SK-N-SH (cell line): Measurements from ENCODE around the gene PPP1R3F. TPM values are rescaled to one million over a fixed set of nuclear protein-coding genes. Genes with fewer than 3 reads are reported as not detected.

Source experiments
- CTCF ChIA-PET: fragments of 300-600, 350-600 bp; formaldehyde crosslinking; extraction: SDS; loops from one replicate; lab custom pipeline; 2021; lab: Yijun Ruan, JAX
- POLR2A ChIA-PET: fragments of 350-600 bp; sonication (Branson Sonifier 250); formaldehyde crosslinking; extraction: SDS; loops from one replicate; lab custom pipeline; 2020; ENCODE audit warnings: antibody characterized with exemption, inconsistent platforms; lab: Yijun Ruan, JAX
- DNase-seq: peaks from one replicate; pipeline ENCODE4 v3.0.0; 2012
- H2AFZ ChIP-seq: fragments of 200-600 bp; sonication (generic); 2 replicates; pipeline ENCODE4 v1.8.1; 2016; ENCODE audit warnings: antibody characterized with exemption, mild to moderate bottlenecking, low read depth
- H3F3A ChIP-seq: fragments of 200-600 bp; sonication (generic); replicated peaks from 2 replicates; pipeline ENCODE3; 2016; ENCODE audit warnings: antibody characterized with exemption, mild to moderate bottlenecking; ENCODE audit not compliant: insufficient read depth
- H3K27ac ChIP-seq, 2 experiments: fragments of 200-500 bp in 1 of 2; fragments of 200-600 bp in 1 of 2; sonication (Bioruptor generic) in 1 of 2; sonication (generic), shearing (Covaris generic) in 1 of 2; 2 replicates each; pipeline versions ENCODE4 v1.5.1 to v1.6.1; 2014 to 2016; ENCODE audit warnings: low read depth in 2 of 2, inconsistent platforms in 1 of 2, low read length in 1 of 2, mild to moderate bottlenecking in 1 of 2, mixed read lengths in 1 of 2
- H3K27me3 ChIP-seq: fragments of 200-600 bp; sonication (generic), shearing (Covaris generic); 2 replicates; pipeline ENCODE4 v1.6.1; 2016; ENCODE audit warnings: mixed run types; ENCODE audit not compliant: insufficient read depth
- H3K36me3 ChIP-seq, 2 experiments: fragments of 200-500 bp in 1 of 2; fragments of 200-600 bp in 1 of 2; sonication (Bioruptor generic) in 1 of 2; sonication (generic) in 1 of 2; replicated peaks in 1 of 2; 2 replicates each; pipeline versions ENCODE3 to v1.5.1; 2014 to 2016; ENCODE audit warnings: low read length in 1 of 2, mild to moderate bottlenecking in 1 of 2; ENCODE audit not compliant: insufficient read depth in 2 of 2, control insufficient read depth in 1 of 2
- H3K4me1 ChIP-seq, 2 experiments: fragments of 200-500 bp in 1 of 2; fragments of 200-600 bp in 1 of 2; sonication (Bioruptor generic) in 1 of 2; sonication (generic), shearing (Covaris generic) in 1 of 2; 2 replicates each; pipeline versions ENCODE4 v1.5.1 to v1.6.1; 2014 to 2016; ENCODE audit warnings: low read depth in 1 of 2, low read length in 1 of 2, mixed run types in 1 of 2; ENCODE audit not compliant: insufficient read depth in 2 of 2, control insufficient read depth in 1 of 2
- H3K4me2 ChIP-seq: fragments of 200-600 bp; sonication (generic), shearing (Covaris generic); 2 replicates; pipeline ENCODE4 v1.6.1; 2017; ENCODE audit warnings: mixed run types
- H3K4me3 ChIP-seq, 2 experiments: fragments of 200-500 bp in 1 of 2; fragments of 200-600 bp in 1 of 2; sonication (Bioruptor generic) in 1 of 2; sonication (generic), shearing (Covaris generic) in 1 of 2; 2 replicates each; pipeline versions ENCODE4 v1.5.1 to v1.8.1; 2014 to 2016; ENCODE audit warnings: low read depth in 2 of 2, inconsistent platforms in 1 of 2, low read length in 1 of 2, mild to moderate bottlenecking in 1 of 2, mixed read lengths in 1 of 2, moderate library complexity in 1 of 2
- H3K79me2 ChIP-seq: fragments of 200-600 bp; sonication (generic); 2 replicates; pipeline ENCODE4 v1.8.1; 2017; ENCODE audit warnings: mild to moderate bottlenecking; ENCODE audit not compliant: insufficient read depth
- H3K9ac ChIP-seq: fragments of 200-600 bp; sonication (generic); 2 replicates; pipeline ENCODE4 v1.6.1; 2017; ENCODE audit warnings: mixed run types
- H3K9me2 ChIP-seq: fragments of 200-600 bp; sonication (generic); 2 replicates; pipeline ENCODE4 v1.6.1; 2017; ENCODE audit warnings: mixed run types
- H3K9me3 ChIP-seq: fragments of 200-600 bp; sonication (generic); 2 replicates; pipeline ENCODE4 v1.6.1; 2017; ENCODE audit warnings: mixed run types, mild to moderate bottlenecking, moderate library complexity
- H4K20me1 ChIP-seq: fragments of 200-600 bp; sonication (generic); 2 replicates; pipeline ENCODE4 v1.6.1; 2017; ENCODE audit warnings: mild to moderate bottlenecking, mixed run types; ENCODE audit not compliant: insufficient read depth
- CHD2 ChIP-seq: fragments of 150-350 bp; IDR thresholded peaks from 2 replicates; pipeline ENCODE4 v1.6.1; 2018; ENCODE audit warnings: low read length; ENCODE audit not compliant: partially characterized antibody
- ELF1 ChIP-seq: IDR thresholded peaks from 2 replicates; pipeline ENCODE4 v1.4.0; 2012
- EZH2phosphoT487 ChIP-seq: fragments of 200-600 bp; sonication (generic); IDR thresholded peaks from 2 replicates; pipeline ENCODE4 v1.6.1; 2017; ENCODE audit warnings: low read depth, mixed run types, mild to moderate bottlenecking, antibody characterized with exemption, moderate library complexity, borderline replicate concordance
- FOSL2 ChIP-seq: IDR thresholded peaks from 2 replicates; pipeline ENCODE4 v1.4.0; 2012; ENCODE audit warnings: low read depth, mild to moderate bottlenecking, moderate library complexity, borderline replicate concordance
- FOXJ3 ChIP-seq: sonication (generic); formaldehyde crosslinking; IDR thresholded peaks from 2 replicates; pipeline ENCODE4 v1.5.1; 2020; ENCODE audit warnings: mild to moderate bottlenecking, missing genetic modification reagents
- FOXM1 ChIP-seq: IDR thresholded peaks from 2 replicates; pipeline ENCODE4 v1.4.0; 2012; ENCODE audit warnings: low read depth, mild to moderate bottlenecking
- GABPA ChIP-seq: IDR thresholded peaks from 2 replicates; pipeline ENCODE4 v1.4.0; 2012; ENCODE audit warnings: low read depth, mild to moderate bottlenecking
- JUND ChIP-seq: IDR thresholded peaks from 2 replicates; pipeline ENCODE4 v1.4.0; 2012
- MEF2A ChIP-seq: IDR thresholded peaks from 2 replicates; pipeline ENCODE4 v1.4.0; 2012; ENCODE audit warnings: low read depth, borderline replicate concordance
- NRF1 ChIP-seq: IDR thresholded peaks from 2 replicates; pipeline ENCODE4 v1.6.1; 2012; ENCODE audit warnings: low read depth, mild to moderate bottlenecking, low read length
- POLR2AphosphoS5 ChIP-seq: IDR thresholded peaks from 2 replicates; pipeline ENCODE4 v1.6.1; 2012; ENCODE audit warnings: low read depth, low read length
- RAD21 ChIP-seq: IDR thresholded peaks from 2 replicates; pipeline ENCODE4 v1.6.1; 2012; ENCODE audit warnings: mild to moderate bottlenecking, low read length
- RCOR1 ChIP-seq: fragments of 150-350 bp; IDR thresholded peaks from 2 replicates; pipeline ENCODE4 v1.6.1; 2017; ENCODE audit warnings: antibody characterized with exemption, low read length
- RFX5 ChIP-seq: IDR thresholded peaks from 2 replicates; pipeline ENCODE4 v1.6.1; 2012; ENCODE audit warnings: mild to moderate bottlenecking, improper control_type of control experiment, low read length
- SIN3A ChIP-seq: IDR thresholded peaks from 2 replicates; pipeline ENCODE4 v1.6.1; 2012; ENCODE audit warnings: low read depth, mild to moderate bottlenecking, low read length, moderate library complexity, borderline replicate concordance
- TCF12 ChIP-seq: IDR thresholded peaks from 2 replicates; pipeline ENCODE4 v1.4.0; 2012
- WGBS: methylation state at CpG from one replicate; pipeline ENCODE4 v1.1.6; 2017; ENCODE audit warnings: low lambda C conversion rate; 5-methylcytosine and 5-hydroxymethylcytosine counted together
- polyA plus RNA-seq, 3 experiments: library from polyadenylated mRNA; depleted of rRNA; stranded (reverse); fragments of >200 nt; gene quantifications; 2 replicates each; pipeline ENCODE4 v1.2.3, GENCODE V29; 2012
- TF ChIP-seq, protein P1 (sequence below): IDR thresholded peaks from 2 replicates; pipeline ENCODE4 v1.4.0; 2012; ENCODE audit warnings: low read depth
- TF ChIP-seq, protein P2 (sequence below): IDR thresholded peaks from 2 replicates; pipeline ENCODE4 v1.4.0; 2012; ENCODE audit warnings: low read depth, borderline replicate concordance
- TF ChIP-seq, protein P3 (sequence below): fragments of 150-350 bp; IDR thresholded peaks from 2 replicates; pipeline ENCODE4 v1.6.1; 2017; ENCODE audit warnings: antibody characterized with exemption, low read length, low read depth, borderline replicate concordance

The PPP1R3F gene
- polyA plus RNA-seq, 1 of the 3 experiments (the other 2 are of a cell fraction): 6.2 TPM

DNA sequence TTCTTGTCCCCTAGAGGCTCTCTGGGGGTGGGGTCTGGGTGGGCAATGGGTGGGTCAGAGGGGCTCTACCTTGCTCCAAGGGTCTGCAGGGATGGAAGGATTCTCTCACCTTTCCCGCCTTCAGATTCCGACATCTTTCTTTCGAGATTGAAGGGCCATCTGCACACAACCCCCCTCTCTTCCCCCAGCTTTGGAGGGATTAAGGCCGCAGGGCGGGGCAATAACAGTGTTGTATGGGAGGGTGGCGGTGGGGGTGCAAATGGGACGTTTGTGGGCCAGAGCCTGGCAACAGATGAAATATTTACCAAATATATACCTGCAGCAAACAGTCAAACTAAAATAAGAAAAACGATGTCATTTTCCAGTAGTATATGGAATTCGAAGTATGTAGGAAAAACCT is 36.4 kb upstream of the PPP1R3F start, which contains the start of gene CACNA1F:
Gene CACNA1F (minus strand): TSS at position 165 of the 400 bp plus-strand sequence. CDS start 31 bp downstream, at position 134.
- no peak within 1 kb of the TSS for H3K27ac ChIP-seq
- no peaks in the 10 kb centered on the region; the same call in 1 of the 2 replicates for H3K27me3 ChIP-seq
- no peak within 1 kb of the TSS for H3K4me2 ChIP-seq
- TF ChIP-seq FOXJ3 (CRISPR knock-in tag): no peak
- TF ChIP-seq SIN3A: no peak
- no peak for TF ChIP-seq GABPA
- no peak for TF ChIP-seq ELF1
- no peak for TF ChIP-seq JUND
- TF ChIP-seq, protein P1, sequence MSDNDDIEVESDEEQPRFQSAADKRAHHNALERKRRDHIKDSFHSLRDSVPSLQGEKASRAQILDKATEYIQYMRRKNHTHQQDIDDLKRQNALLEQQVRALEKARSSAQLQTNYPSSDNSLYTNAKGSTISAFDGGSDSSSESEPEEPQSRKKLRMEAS: no peak
- TF ChIP-seq FOXM1: no peak
- no peak for TF ChIP-seq RFX5
- TF ChIP-seq NRF1: no peak
- no peak for TF ChIP-seq RCOR1
- no peak for TF ChIP-seq FOSL2
- TF ChIP-seq, protein P2, sequence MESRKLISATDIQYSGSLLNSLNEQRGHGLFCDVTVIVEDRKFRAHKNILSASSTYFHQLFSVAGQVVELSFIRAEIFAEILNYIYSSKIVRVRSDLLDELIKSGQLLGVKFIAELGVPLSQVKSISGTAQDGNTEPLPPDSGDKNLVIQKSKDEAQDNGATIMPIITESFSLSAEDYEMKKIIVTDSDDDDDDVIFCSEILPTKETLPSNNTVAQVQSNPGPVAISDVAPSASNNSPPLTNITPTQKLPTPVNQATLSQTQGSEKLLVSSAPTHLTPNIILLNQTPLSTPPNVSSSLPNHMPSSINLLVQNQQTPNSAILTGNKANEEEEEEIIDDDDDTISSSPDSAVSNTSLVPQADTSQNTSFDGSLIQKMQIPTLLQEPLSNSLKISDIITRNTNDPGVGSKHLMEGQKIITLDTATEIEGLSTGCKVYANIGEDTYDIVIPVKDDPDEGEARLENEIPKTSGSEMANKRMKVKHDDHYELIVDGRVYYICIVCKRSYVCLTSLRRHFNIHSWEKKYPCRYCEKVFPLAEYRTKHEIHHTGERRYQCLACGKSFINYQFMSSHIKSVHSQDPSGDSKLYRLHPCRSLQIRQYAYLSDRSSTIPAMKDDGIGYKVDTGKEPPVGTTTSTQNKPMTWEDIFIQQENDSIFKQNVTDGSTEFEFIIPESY: no peak
- TF ChIP-seq CHD2: no peak
- no peak for TF ChIP-seq EZH2phosphoT487
- no peak for TF ChIP-seq RAD21
- TF ChIP-seq POLR2AphosphoS5: no peak
- TF ChIP-seq MEF2A: no peak
- TF ChIP-seq, protein P3, sequence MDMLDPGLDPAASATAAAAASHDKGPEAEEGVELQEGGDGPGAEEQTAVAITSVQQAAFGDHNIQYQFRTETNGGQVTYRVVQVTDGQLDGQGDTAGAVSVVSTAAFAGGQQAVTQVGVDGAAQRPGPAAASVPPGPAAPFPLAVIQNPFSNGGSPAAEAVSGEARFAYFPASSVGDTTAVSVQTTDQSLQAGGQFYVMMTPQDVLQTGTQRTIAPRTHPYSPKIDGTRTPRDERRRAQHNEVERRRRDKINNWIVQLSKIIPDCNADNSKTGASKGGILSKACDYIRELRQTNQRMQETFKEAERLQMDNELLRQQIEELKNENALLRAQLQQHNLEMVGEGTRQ: no peak
- TF ChIP-seq TCF12: no peak
- no peak within 1 kb of the TSS for H3K9ac ChIP-seq
- ChIA-PET POLR2A (no interaction called here), CTCF (no interaction called here)
- no peaks in the 10 kb centered on the region for H3K79me2 ChIP-seq
- H3K4me1 ChIP-seq: no peaks in the 10 kb centered on the region
- no peaks in the 10 kb centered on the region for H3F3A ChIP-seq
- 40% methylated on average over 9 of the region's 9 CpGs for WGBS
- no peak within 1 kb of the TSS for H2AFZ ChIP-seq
- H3K9me2 ChIP-seq: no peaks in the 10 kb centered on the region
- H3K4me3 ChIP-seq: no peak within 1 kb of the TSS
- no peaks in the 10 kb centered on the region for H3K36me3 ChIP-seq
- no peak for DNase-seq
- H3K9me3 ChIP-seq: no peaks in the 10 kb centered on the region
- no peaks in the 10 kb centered on the region for H4K20me1 ChIP-seq
